ENCODE data around the gene PATJ. TPM values are rescaled to one million over a fixed set of nuclear protein-coding genes. Genes with fewer than 3 reads are reported as not detected.
"Not testable (repeated sequence)": the region's sequence is repeated elsewhere in the genome, so short reads cannot be mapped to it uniquely, and the experiment has no call there.

Gene PATJ
- total RNA-seq, 2 donors from 2014 or later: 56.6 to 72.1 TPM

- H3K27ac Mint-ChIP-seq: no peak overlapping the region
- no peaks in the 10 kb centered on the region for H3K9me3 ChIP-seq (ENCODE audit: control insufficient read depth, low read length, poor library complexity, severe bottlenecking)
- H3K4me3 Mint-ChIP-seq: no peak overlapping the region
- no peaks in the 10 kb centered on the region for H3K27me3 Mint-ChIP-seq
- H3K4me1 Mint-ChIP-seq: peaks cover 9% of the 10 kb centered on the region
- no peak for ATAC-seq
- H3K36me3 Mint-ChIP-seq (ENCODE audit: low read depth): peaks cover 12% of the 10 kb centered on the region
- DNase-seq: no peak
These were observed 70.6 kb downstream of the PATJ start for GRCh38 chr1:61812916-61813315.

- no peaks in the 10 kb centered on the region for H3K27me3 Mint-ChIP-seq
- no peak for ATAC-seq
- no peak overlapping the region for H3K27ac Mint-ChIP-seq
- H3K4me3 Mint-ChIP-seq: no peak overlapping the region
- DNase-seq: no peak
- peaks cover 12% of the 10 kb centered on the region for H3K4me1 Mint-ChIP-seq
- peaks cover 20% of the 10 kb centered on the region for H3K36me3 Mint-ChIP-seq (ENCODE audit: low read depth)
- H3K9me3 ChIP-seq (ENCODE audit: control insufficient read depth, low read length, poor library complexity, severe bottlenecking): no peaks in the 10 kb centered on the region
These were observed 73.9 kb downstream of the PATJ start for GRCh38 chr1:61816191-61816590.

GRCh38 chr1:61818992-61819391 is 76.7 kb downstream of the PATJ start:
- H3K36me3 Mint-ChIP-seq (ENCODE audit: low read depth): peaks cover 20% of the 10 kb centered on the region
- no peak overlapping the region for H3K4me3 Mint-ChIP-seq
- peaks cover 11% of the 10 kb centered on the region for H3K4me1 Mint-ChIP-seq
- H3K9me3 ChIP-seq (ENCODE audit: control insufficient read depth, low read length, poor library complexity, severe bottlenecking): no peaks in the 10 kb centered on the region
- DNase-seq (no peak), ATAC-seq (no peak)
- H3K27me3 Mint-ChIP-seq: no peaks in the 10 kb centered on the region
- H3K27ac Mint-ChIP-seq: no peak overlapping the region

GRCh38 chr1:61819421-61819820 is 77.1 kb downstream of the PATJ start:
- peaks cover 21% of the 10 kb centered on the region for H3K36me3 Mint-ChIP-seq (ENCODE audit: low read depth)
- no peaks in the 10 kb centered on the region for H3K27me3 Mint-ChIP-seq

GRCh38 chr1:61825393-61825792 is 83.1 kb downstream of the PATJ start:
- no peaks in the 10 kb centered on the region for H3K9me3 ChIP-seq (ENCODE audit: control insufficient read depth, low read length, poor library complexity, severe bottlenecking)
- Mint-ChIP-seq H3K4me3 (no peak overlapping the region), H3K4me1 (peaks cover 2% of the 10 kb centered on the region), H3K27ac (no peak overlapping the region), H3K27me3 (no peaks in the 10 kb centered on the region), H3K36me3 (ENCODE audit: low read depth) (peaks cover 16% of the 10 kb centered on the region)
- DNase-seq: no peak
- no peak for ATAC-seq

More at GRCh38 chr1:61819421-61819820, 77.1 kb downstream of the PATJ start:
- DNase-seq: no peak
- Mint-ChIP-seq H3K4me1 (peaks cover 11% of the 10 kb centered on the region), H3K4me3 (no peak overlapping the region), H3K27ac (no peak overlapping the region)
- ATAC-seq: no peak
- H3K9me3 ChIP-seq (ENCODE audit: control insufficient read depth, low read length, poor library complexity, severe bottlenecking): no peaks in the 10 kb centered on the region

- peaks cover 9% of the 10 kb centered on the region for H3K36me3 Mint-ChIP-seq (ENCODE audit: low read depth)
- no peak overlapping the region for H3K27ac Mint-ChIP-seq
These were observed 86.5 kb downstream of the PATJ start for GRCh38 chr1:61828805-61829204.

GRCh38 chr1:61836649-61837048 is 94.4 kb downstream of the PATJ start:
- Mint-ChIP-seq H3K4me3 (no peak overlapping the region), H3K36me3 (ENCODE audit: low read depth) (no peaks in the 10 kb centered on the region), H3K27ac (no peak overlapping the region), H3K4me1 (peaks cover 2% of the 10 kb centered on the region), H3K27me3 (no peaks in the 10 kb centered on the region)
- DNase-seq (no peak), ATAC-seq (no peak)
- no peaks in the 10 kb centered on the region for H3K9me3 ChIP-seq (ENCODE audit: control insufficient read depth, low read length, poor library complexity, severe bottlenecking)

More at GRCh38 chr1:61828805-61829204, 86.5 kb downstream of the PATJ start:
- no peak for ATAC-seq
- no peaks in the 10 kb centered on the region for H3K27me3 Mint-ChIP-seq
- DNase-seq: no peak
- no peaks in the 10 kb centered on the region for H3K4me1 Mint-ChIP-seq
- H3K4me3 Mint-ChIP-seq: no peak overlapping the region
- no peaks in the 10 kb centered on the region for H3K9me3 ChIP-seq (ENCODE audit: control insufficient read depth, low read length, poor library complexity, severe bottlenecking)

- H3K9me3 ChIP-seq (ENCODE audit: control insufficient read depth, low read length, poor library complexity, severe bottlenecking); H3K4me3 Mint-ChIP-seq; H3K4me1 Mint-ChIP-seq; ATAC-seq; H3K27ac Mint-ChIP-seq; H3K27me3 Mint-ChIP-seq; DNase-seq; H3K36me3 Mint-ChIP-seq (ENCODE audit: low read depth): not testable (repeated sequence)
These were observed 95.3 kb downstream of the PATJ start for GRCh38 chr1:61837607-61838006.

- no peak for ATAC-seq
- no peak for DNase-seq
- H3K36me3 Mint-ChIP-seq (ENCODE audit: low read depth): no peaks in the 10 kb centered on the region
- no peaks in the 10 kb centered on the region for H3K9me3 ChIP-seq (ENCODE audit: control insufficient read depth, low read length, poor library complexity, severe bottlenecking)
- H3K27me3 Mint-ChIP-seq: no peaks in the 10 kb centered on the region
- no peak overlapping the region for H3K4me3 Mint-ChIP-seq
- peaks cover 7% of the 10 kb centered on the region for H3K4me1 Mint-ChIP-seq
- no peak overlapping the region for H3K27ac Mint-ChIP-seq
These were observed 97.4 kb downstream of the PATJ start for GRCh38 chr1:61839679-61840078.

- ATAC-seq: no peak
- H3K36me3 Mint-ChIP-seq (ENCODE audit: low read depth): no peaks in the 10 kb centered on the region
- no peaks in the 10 kb centered on the region for H3K27me3 Mint-ChIP-seq
- H3K4me1 Mint-ChIP-seq: peaks cover 8% of the 10 kb centered on the region
- DNase-seq: no peak
- no peak overlapping the region for H3K4me3 Mint-ChIP-seq
- H3K9me3 ChIP-seq (ENCODE audit: control insufficient read depth, low read length, poor library complexity, severe bottlenecking): no peaks in the 10 kb centered on the region
- no peak overlapping the region for H3K27ac Mint-ChIP-seq
These were observed 99.8 kb downstream of the PATJ start for GRCh38 chr1:61842036-61842435.

GRCh38 chr1:61842863-61843514 is 100.7 kb downstream of the PATJ start:
- H3K9me3 ChIP-seq (ENCODE audit: control insufficient read depth, low read length, poor library complexity, severe bottlenecking): no peaks in the 10 kb centered on the region
- DNase-seq (no peak), ATAC-seq (no peak)
- no peak overlapping the region for H3K4me3 Mint-ChIP-seq
- H3K27ac Mint-ChIP-seq: no peak overlapping the region
- H3K4me1 Mint-ChIP-seq: peaks cover 8% of the 10 kb centered on the region
- H3K36me3 Mint-ChIP-seq (ENCODE audit: low read depth): no peaks in the 10 kb centered on the region
- H3K27me3 Mint-ChIP-seq: no peaks in the 10 kb centered on the region

GRCh38 chr1:61844006-61844405 is 101.7 kb downstream of the PATJ start:
- DNase-seq (no peak), ATAC-seq (no peak)
- H3K27me3 Mint-ChIP-seq: no peaks in the 10 kb centered on the region
- no peaks in the 10 kb centered on the region for H3K36me3 Mint-ChIP-seq (ENCODE audit: low read depth)
- H3K4me1 Mint-ChIP-seq: peaks cover 8% of the 10 kb centered on the region
- H3K27ac Mint-ChIP-seq: no peak overlapping the region
- no peak overlapping the region for H3K4me3 Mint-ChIP-seq
- no peaks in the 10 kb centered on the region for H3K9me3 ChIP-seq (ENCODE audit: control insufficient read depth, low read length, poor library complexity, severe bottlenecking)

GRCh38 chr1:61844664-61845063 is 102.4 kb downstream of the PATJ start:
- not testable (repeated sequence) for H3K36me3 Mint-ChIP-seq (ENCODE audit: low read depth); DNase-seq; H3K27me3 Mint-ChIP-seq; H3K9me3 ChIP-seq (ENCODE audit: control insufficient read depth, low read length, poor library complexity, severe bottlenecking); ATAC-seq; H3K4me3 Mint-ChIP-seq; H3K27ac Mint-ChIP-seq; H3K4me1 Mint-ChIP-seq

- Mint-ChIP-seq H3K27me3 (no peaks in the 10 kb centered on the region), H3K36me3 (ENCODE audit: low read depth) (no peaks in the 10 kb centered on the region), H3K4me1 (peaks cover 7% of the 10 kb centered on the region), H3K27ac (no peak overlapping the region), H3K4me3 (no peak overlapping the region)
- no peak for DNase-seq
- no peak for ATAC-seq
- H3K9me3 ChIP-seq (ENCODE audit: control insufficient read depth, low read length, poor library complexity, severe bottlenecking): no peaks in the 10 kb centered on the region
These were observed 109.0 kb downstream of the PATJ start for GRCh38 chr1:61851235-61851634.
